Erythroblast (primary cell): ENCODE results near the gene FGF5.

ENCODE experiments used
- DNase-seq, 2 experiments: peaks; one replicate each; lab custom pipeline; 2025; lab: John Stamatoyannopoulos, UW
- GATA1 ChIP-seq: IDR thresholded peaks from 2 replicates; pipeline ENCODE4 v1.6.1; 2011; ENCODE audit warnings: low read depth, mild to moderate bottlenecking, control low read depth, low read length, moderate library complexity
- POLR2A ChIP-seq: IDR thresholded peaks from 2 replicates; pipeline ENCODE4 v1.6.1; 2011; ENCODE audit warnings: mild to moderate bottlenecking, low read length

Gene FGF5

DNA sequence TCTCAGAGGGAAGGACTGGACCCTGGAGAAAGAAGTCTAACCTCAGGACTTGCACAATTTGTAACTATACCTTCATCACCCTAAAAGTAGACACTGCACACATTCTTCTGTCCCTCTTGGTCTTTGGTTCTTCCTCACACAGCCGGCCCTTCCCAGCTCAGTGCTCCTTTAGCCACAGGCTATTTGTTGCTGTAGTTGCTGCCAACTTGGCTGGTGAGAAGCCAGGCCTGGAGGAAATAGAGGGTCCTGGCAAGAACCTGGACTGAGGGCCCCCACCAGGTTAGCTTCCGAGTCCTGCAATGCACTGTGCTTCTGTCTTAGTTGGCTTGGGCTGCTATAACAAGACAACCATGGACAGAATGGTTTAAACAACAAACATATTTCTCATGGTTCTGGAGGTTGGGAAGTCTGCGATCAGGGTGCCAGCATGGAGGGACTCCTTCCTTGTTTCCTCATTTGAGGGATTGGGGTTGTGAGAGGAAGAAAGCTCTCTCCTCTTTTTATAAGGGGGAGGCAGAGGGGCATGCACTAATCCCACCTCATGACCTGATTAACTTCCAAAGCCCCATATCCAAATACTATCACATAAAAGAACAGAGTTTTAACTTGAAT, 4.4 kb upstream of the FGF5 start:
- DNase-seq = no peak
- TF ChIP-seq POLR2A = no peak
- no peak for TF ChIP-seq GATA1

DNA sequence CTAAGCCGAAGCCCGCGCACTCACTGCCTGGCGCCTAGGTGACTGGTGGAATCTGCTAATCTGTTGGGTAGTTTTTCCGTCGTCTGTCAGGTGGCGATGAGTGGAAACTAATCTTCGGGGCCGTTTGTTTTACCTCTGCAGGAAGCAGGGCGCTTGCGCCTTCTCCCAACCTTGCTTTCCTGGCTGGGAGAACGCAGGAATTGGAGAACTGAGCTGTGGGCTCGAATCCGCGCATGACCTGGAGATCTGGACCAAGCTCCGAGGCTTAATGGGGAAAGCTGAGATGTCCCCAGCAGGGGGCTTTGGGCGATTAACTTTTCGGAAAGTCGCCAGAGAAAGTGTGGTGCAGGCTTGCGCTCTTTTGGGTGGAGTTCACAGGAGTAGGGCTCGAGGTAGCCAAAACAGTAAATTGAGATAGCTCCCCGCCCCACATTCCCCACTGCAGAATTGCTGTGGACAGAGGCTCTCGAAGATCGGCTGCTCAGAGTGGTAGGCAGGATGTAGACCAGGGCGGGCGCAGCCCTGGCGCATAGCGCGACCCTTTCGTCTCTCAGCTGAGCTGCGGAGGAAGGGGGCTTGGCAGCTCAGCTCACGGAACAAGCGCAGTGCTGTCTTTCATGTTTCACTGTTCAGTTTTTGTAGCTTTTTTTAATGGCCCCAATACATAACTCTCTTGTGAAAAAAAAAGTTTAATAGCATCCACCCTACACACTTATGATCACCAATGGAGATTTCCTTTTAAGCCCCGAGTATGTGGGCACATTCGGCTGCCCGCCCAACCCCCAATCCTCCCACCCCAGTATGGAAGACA, 2.7 kb upstream of the FGF5 start:
- DNase-seq = no peak
- no peak for TF ChIP-seq POLR2A
- no peak for TF ChIP-seq GATA1

DNA sequence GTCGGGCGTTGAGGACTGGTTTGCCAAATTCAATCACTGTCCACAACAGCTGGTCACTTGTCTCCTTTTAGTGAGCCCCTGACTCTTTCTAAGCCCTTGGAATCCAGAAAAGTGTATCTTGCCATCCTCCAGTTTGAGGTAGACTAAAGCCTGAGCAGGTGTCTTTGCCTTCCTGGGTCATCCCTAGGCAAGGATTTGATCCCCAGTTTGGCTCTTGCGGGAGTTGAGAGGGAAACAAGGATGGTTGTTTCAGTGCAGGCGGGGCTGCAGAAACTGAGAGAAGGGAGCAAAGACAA, 2.2 kb upstream of the FGF5 start:
- no peak for TF ChIP-seq GATA1
- no peak for TF ChIP-seq POLR2A

DNA sequence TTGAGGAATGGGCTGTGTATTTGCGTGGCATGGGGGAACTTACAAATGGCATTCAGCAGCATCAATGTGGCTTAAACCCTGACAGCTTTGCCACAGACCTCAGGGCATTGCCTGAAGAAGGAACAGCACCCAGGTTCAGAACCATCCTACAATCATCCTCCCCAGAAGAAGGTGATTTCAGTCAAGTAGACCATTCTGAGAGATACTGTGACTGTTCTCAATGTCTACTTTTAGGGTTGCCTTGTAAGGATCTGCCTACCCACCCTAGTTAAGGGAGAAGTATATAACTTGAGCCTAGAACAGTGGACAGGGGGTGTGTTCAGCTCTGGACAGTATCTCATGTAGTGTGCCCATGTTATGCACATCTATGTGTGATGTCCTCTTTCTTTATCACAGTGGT, 1.6 kb upstream of the FGF5 start:
- TF ChIP-seq POLR2A (no peak), GATA1 (no peak)
- no peak for DNase-seq

More for the DNA sequence above, 2.2 kb upstream of the FGF5 start:
- no peak for DNase-seq

DNA sequence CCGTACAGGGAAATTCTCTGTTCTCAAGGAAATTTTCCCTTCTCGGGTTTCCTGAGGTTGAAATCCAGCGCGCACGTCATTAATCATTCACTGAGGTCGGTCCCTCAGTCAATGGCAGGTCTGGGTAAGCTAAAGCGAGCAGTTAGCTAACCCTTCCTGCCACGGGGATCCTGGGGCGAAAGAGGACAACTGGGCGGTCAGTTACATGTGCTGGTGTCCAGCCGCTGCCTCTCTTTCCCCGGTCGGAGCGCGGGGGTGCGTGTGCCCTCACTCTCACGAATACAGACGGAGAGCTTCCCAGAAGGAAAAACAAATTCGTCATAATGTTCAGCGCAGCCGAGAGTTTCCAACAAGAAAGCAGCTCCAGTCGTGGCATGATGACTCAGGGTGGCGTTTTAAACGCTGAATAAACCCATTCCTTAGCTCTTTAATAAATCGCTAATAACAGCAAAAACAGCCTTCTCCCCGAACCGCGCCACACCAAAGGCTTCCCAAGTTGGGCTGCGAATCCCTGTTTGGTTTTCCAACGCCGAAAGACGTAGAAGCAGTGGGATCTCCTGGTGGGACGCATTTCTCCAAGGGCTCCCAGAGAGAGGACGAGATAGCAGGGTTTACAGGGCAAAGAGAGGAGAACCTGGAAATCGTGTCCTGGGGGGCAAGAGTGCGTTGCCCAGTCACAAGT, 752 bp upstream of the FGF5 start:
- no peak for DNase-seq
- no peak for TF ChIP-seq GATA1
- TF ChIP-seq POLR2A = no peak

DNA sequence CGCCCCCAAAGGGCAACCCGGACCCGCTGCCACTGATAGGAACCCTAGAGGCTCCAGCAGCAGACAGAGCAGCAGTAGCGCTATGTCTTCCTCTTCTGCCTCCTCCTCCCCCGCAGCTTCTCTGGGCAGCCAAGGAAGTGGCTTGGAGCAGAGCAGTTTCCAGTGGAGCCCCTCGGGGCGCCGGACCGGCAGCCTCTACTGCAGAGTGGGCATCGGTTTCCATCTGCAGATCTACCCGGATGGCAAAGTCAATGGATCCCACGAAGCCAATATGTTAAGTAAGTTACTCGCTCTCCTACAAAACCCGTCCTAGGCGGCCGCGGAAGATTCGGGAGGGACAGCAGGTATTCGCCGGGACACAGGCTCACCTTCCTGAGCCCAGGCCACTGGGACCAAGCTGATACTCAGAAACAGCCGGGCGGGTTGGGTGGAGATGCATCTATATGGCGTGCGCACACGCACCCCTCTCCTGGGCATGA, 477 bp downstream of the FGF5 start:
- no peak for DNase-seq
- TF ChIP-seq GATA1 (no peak), POLR2A (no peak)

DNA sequence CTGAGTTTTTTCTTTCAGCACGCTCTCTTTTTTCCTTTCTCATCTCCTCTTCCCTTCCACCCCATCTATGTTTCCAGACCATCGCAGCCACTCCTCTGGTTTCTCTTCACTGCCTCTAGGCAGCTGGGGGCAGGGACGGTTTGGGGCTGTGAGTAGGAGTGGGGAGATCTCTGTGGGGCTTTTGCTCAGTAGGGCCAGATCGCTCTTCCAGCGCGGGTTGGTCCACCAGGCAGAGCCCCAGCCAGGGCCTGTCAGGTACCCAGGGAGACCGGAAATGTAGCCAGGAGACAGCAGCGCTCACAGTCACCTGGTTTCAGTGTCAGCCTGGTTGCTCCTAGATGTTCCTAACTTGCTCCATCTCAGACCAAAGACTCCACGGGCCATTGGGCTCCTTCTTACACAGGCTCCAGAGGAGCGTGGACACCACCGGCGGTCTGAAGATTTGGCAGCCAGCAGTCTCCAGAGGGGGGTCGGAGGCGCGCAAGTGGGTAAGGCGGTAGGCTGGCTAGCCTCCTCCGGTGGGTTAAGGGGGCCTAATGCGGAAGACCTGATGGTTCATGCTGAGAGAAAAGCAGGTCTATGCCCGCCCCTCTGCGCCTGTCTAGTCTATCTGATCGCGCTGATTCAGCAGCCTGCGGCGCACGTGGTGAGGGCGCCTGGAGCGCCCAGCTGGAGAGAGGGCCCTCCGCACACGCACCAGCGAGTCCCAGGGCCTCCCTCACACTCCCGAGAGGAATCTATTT, 1.8 kb downstream of the FGF5 start:
- TF ChIP-seq POLR2A = no peak
- no peak for TF ChIP-seq GATA1
- DNase-seq = no peak

DNA sequence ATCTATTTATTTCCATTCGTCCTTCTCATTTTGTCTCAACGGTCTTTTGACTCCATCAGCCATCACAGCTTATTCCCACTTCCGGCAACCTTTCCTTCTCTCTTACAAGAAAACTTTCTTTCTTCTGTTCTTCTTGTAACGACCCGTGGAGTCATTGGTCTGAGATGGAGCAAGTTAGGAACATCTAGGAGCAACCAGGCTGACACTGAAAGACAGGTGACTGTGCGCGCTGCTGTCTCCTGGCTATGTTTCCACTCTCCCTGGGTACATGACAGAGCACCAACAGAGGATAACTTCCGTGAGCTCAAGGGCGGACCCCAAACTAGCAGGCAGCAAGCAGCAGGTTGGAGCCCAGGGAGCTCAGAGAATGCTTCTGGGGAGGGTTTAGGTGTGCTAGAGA, 2.5 kb downstream of the FGF5 start:
- no peak for DNase-seq
- TF ChIP-seq GATA1 = no peak
- no peak for TF ChIP-seq POLR2A

DNA sequence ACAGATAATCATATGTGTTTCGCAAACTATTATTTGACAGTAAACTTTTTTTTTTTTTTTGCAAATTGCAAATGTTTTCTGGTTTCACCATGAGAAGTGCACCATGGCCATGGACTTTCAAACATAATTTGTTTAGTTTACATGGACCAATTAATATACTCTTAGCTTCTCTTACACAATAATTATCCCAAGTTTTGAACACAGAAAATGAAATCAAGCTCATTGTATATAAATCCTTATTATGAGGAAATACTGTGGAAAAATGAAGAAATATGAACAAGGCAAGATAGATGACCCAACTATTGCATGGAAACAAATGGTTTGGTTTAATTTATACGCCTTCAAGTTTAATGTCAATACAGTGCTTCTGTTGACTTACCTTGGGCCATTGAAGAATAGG, 3.9 kb downstream of the FGF5 start:
- DNase-seq = no peak
- TF ChIP-seq POLR2A (no peak), GATA1 (no peak)

DNA sequence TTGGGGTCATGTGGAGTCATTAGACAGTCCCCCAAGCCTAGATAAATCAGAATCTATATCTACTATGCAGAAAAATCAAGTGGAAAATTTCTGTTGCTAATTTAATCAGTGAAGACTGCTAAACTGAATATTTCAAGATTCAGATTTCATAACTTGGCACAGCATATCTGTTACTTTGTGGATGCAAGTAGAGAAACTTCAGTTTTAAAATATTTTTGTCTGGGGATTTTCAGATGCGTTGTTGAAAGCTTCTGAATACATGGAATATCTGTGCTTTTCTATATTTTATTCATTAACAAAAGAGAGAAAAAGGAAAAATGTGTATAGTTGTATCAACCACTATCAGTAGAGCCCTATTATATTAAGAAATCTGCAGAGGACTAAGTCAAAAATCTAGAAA, 4.4 kb downstream of the FGF5 start:
- no peak for DNase-seq
- TF ChIP-seq GATA1 (no peak), POLR2A (no peak)

DNA sequence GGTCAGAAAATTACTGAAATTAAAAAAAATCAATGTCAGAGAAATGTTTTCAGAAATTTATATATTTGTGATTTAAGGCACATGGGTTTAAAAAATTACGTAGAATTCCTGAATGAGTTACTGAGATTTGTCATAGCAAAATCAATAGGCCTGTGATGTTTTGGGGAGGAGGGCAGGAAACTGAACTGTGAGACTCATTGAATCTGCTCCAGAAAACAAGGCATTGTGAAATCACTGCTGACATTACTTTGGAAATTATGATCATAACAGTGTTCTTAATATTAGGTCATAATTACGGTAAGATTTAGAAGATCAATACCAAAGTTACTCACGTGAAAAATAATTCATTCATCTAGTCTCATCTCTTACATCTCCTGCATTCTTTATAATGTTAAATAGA, 5.3 kb downstream of the FGF5 start:
- no peak for DNase-seq

DNA sequence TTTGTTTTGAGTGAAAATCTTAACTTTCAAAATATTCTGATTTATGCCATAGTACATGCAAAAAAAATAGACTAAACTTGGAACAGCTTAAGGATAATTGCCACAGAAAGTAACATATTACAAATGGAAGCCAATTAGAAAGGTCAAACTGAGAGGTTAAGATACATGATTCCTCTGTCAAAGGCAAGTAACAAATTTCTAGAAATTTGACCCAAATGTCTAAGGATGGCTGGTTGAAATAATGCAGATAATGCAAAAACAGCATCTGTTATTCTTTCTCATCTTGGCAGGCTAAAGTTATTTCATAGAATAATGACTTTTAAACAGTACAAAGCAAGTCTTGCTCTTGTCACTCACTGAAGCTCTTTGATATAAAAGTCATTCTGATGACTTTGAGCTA, 10.5 kb downstream of the FGF5 start:
- no peak for DNase-seq
- no peak for TF ChIP-seq GATA1
- TF ChIP-seq POLR2A = no peak

More for the DNA sequence above, 5.3 kb downstream of the FGF5 start:
- no peak for TF ChIP-seq POLR2A
- no peak for TF ChIP-seq GATA1

DNA sequence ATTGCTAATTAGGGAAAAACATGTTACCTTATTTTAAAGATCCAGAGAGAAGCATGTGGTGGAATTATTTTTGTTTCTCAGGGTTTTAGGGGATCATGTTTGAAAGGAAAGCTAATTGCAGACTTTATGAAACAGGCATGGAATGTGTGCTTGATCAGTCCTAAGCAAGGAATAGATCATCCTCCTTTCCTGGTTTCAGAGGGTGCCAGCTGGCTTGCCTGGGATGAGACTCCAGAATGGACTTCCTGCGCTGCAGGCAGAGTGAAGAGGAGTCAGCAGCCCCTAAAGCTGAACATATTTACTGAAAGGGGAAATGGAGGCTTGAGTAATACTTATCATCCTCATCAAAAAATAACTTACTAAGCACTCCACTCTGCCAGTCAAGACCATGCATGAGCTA, 13.3 kb downstream of the FGF5 start:
- DNase-seq = no peak
- TF ChIP-seq POLR2A = no peak
- no peak for TF ChIP-seq GATA1
